ENCODE data around the gene EFCAB9. TPM values are rescaled to one million over a fixed set of nuclear protein-coding genes. Genes with fewer than 3 reads are reported as not detected.

Gene EFCAB9
- total and polyA plus RNA-seq, 2 of the 13 experiments (the other 11 are each of a cell fraction or from before 2014, with no cell fraction given) = not detected

GRCh38 chr5:172144291-172144815 lies 49.6 kb upstream of the EFCAB9 start (continued):
- peak; percentile 27; the same call in 1 of the 2 replicates for TF ChIP-seq ZNF891 (CRISPR knock-in tag; IDR thresholded peaks at IDR 0.05)
- TF ChIP-seq HIC2 (CRISPR knock-in tag; IDR thresholded peaks at IDR 0.05; ENCODE audit: low read depth) = peak; percentile 67; the same call in 1 of the 2 replicates
- TF ChIP-seq TEAD3 (CRISPR knock-in tag; optimal IDR thresholded peaks at IDR 0.05; ENCODE audit: borderline replicate concordance) = peak; percentile 28
- no peak for TF ChIP-seq ZNF574 (CRISPR knock-in tag; IDR thresholded peaks at IDR 0.05)
- peak; percentile 41; the same call in 1 of the 2 replicates for TF ChIP-seq ZMYM2 (CRISPR knock-in tag; IDR thresholded peaks at IDR 0.05)
- peak; percentile 66; the same call in 1 of the 2 replicates for TF ChIP-seq TFAP4 (IDR thresholded peaks at IDR 0.05; ENCODE audit: borderline replicate concordance, low read depth)
- peak; percentile 78 for TF ChIP-seq RXRA (CRISPR knock-in tag; IDR thresholded peaks at IDR 0.05)
- TF ChIP-seq ZNF556 (CRISPR knock-in tag; IDR thresholded peaks at IDR 0.05; ENCODE audit: borderline replicate concordance) = no peak
- no peak for TF ChIP-seq ZBTB21 (CRISPR knock-in tag; IDR thresholded peaks at IDR 0.05)
- no peak for TF ChIP-seq ZNF317 (CRISPR knock-in tag; IDR thresholded peaks at IDR 0.05)
- no peak for TF ChIP-seq ZBTB46 (CRISPR knock-in tag; IDR thresholded peaks at IDR 0.05; ENCODE audit: borderline replicate concordance)
- peak; percentile 33; the same call in 1 of the 2 replicates for TF ChIP-seq ZNF605 (CRISPR knock-in tag; IDR thresholded peaks at IDR 0.05)
- no peak for TF ChIP-seq TAF1 (CRISPR knock-in tag; IDR thresholded peaks at IDR 0.05)
- TF ChIP-seq SMYD3 (CRISPR knock-in tag; IDR thresholded peaks at IDR 0.05) = no peak
- TF ChIP-seq ZNF687 (CRISPR knock-in tag; IDR thresholded peaks at IDR 0.05) = peak; percentile 60
